Stimulated activated CD4-positive, alpha-beta T cell treated with anti-CD3 and anti-CD28 coated beads, Interleukin-12 subunit alpha, Interleukin-12 subunit beta, amount 100 ng/mL, for 48 hours (primary cell): ENCODE data around the gene LCE2D.
"Not testable (repeated sequence)": the region's sequence is repeated elsewhere in the genome, so short reads cannot be mapped to it uniquely, and the experiment has no call there.

ENCODE experiments used
- DNase-seq, 3 donors: peaks; one replicate each; pipeline ENCODE4 v3.0.0-alpha.2; 2020; ENCODE audit warnings: low read depth in 2 of 3, low spot score in 1 of 3

LCE2D gene

GRCh38 chr1:152663098-152663497, at the start of gene LCE2D:
Gene LCE2D, plus strand, starts transcription at chr1:152663380. Its CDS starts 726 bp downstream, at chr1:152664106.
- DNase-seq, result no peak

DNA sequence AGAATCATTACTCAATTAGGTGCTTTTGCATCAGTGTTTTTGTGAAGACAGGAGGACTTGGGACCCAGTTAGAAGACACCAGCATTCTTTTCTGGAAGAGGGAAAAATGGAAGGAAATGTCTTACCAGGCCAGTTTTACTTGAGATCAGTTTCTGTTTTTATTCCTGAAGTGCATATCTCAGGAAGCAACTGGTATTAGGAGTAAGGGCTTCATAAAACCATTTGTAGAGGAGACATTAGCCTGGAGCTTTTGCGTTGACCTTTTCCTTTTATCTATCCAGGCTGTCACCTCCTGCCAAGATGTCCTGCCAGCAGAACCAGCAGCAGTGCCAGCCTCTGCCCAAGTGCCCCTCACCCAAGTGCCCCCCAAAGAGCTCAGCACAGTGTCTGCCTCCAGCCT, 49.7 kb upstream of the LCE2D start, which contains the start of gene LCE3B:
TSS of gene LCE3B (plus strand) at position 301 of the 400 bp plus-strand sequence. CDS start at position 301, 0 bp downstream.
- no peak for DNase-seq

DNA sequence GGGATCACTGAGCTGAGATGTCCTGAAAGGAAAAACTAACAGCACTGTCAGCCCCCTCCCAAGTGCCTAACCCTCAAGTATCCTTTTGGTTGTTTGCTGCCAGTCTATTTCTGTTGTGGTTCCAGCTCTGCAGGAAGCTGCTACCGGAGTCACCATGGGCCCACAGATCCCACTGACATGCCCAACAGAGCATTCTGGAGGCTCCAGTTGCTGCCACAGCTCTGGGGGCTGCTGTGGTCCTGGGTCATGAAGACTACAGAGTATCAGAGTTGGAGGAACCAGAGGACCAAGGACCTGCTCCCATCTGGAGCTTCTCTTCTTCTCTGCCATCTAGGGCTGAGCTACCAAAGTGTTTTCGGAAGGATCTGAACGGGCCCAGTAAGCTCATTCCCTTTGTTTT, 41.2 kb upstream of the LCE2D start:
- no peak for DNase-seq

DNA sequence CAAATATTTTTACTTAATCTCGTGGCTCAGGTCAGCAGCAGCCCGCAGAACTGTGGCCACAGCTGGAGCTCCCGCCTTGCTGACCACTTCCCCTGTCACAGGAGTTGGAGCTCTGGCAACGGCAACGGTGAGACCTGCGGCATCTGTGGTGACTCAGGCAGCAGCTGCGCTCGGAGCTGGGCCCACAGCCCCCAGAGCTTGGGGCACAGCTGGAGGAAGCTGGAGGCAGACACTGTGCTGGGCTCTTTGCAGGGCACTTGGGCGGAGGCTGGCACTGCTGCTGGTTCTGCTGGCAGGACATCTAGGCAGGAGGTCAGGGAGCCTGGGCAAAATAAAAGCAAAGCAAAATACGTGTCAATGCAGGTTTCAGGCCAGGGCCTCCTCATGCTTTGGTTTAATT, 40.4 kb upstream of the LCE2D start, which contains the start of gene LCE3A:
TSS of gene LCE3A (minus strand) at position 301 of the 400 bp plus-strand sequence. CDS start at position 301, 0 bp downstream.
- no peak for DNase-seq

GRCh38 chr1:152623203-152623844, 39.9 kb upstream of the LCE2D start:
- peak; percentile 3 to 23 (median 15) for DNase-seq

GRCh38 chr1:152626744-152627143, 36.4 kb upstream of the LCE2D start:
- DNase-seq, result no peak

DNA sequence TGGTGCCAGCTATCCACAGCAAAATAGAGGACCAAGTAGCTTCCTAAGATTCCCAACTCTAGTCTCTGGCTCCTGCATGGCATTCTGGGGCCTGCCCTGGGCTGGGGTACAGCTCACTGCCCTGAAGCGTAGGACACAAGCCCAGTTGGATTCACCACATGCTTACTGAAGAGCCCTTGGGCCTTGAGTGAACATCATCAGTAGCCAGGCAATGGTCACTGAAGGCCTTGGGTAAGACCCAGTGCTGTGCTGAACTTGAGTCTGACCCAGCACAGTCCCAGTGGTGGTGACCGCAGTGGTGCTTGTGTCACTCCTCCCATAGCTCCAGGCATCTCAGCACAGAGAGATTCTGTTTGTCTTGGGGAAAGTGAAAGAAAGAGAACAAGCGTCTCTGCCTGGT, 32.6 kb upstream of the LCE2D start:
- DNase-seq, result no peak

DNA sequence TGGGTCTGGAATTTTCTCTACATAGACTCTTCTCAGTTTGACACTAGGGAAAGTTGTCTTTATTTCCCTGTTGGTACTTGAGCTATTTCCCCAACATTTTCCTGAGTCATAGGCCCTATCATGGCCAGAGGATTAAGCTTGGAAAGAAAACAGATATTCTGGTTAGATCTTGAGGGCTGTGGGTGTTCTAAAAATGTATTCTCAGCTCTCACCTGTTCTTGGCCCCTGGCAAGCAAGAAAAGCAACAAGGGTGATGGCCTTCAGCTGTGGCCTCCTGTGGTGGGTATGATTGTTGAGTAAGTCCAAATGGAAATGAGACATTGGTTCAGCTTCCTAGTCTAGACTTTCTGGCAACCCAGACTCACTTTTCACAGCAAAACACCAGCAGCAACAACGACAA, 22.8 kb upstream of the LCE2D start:
- no peak for DNase-seq

DNA sequence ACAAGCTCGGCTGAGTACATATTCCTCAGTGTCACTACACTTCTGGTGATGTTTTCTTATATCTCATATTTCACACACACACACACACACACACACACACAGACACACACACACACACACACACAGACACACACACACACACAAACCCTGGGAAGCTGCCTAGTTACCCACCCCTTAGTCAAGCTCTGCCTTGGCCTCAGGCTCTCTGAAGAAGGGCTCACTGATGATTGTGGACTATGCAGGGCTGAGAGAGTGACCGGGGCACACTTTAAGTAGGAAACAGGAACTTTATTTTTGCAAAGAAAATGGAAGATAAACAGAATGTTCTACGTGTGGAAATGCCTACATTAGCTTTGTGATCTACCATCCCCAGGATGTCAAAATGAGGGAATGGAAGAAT, 19.2 kb upstream of the LCE2D start:
- no peak for DNase-seq

DNA sequence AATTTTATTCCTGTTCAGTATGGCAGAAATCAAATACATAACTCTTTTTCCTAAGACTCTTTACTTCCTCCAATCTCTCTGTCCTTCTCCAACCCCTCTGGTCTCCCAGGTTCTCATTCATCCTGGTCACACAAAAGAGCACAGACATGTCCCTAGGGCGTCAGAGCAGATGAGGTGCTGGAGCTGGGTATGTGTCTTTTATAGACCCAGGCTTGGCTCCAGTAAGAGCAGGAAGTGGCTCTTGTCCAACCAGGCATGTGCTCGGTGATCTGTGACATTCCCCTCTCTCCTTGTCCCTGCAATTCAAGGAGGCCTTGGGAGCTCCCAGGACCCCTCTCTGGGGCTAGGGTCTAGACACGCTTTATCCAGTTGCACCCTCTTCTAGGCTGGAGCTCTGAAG, 18.0 kb upstream of the LCE2D start:
- no peak for DNase-seq

GRCh38 chr1:152646656-152647055, 16.5 kb upstream of the LCE2D start:
- no peak for DNase-seq

GRCh38 chr1:152654110-152654509, 9.1 kb upstream of the LCE2D start:
- peak; percentile 15 to 71 (median 41) for DNase-seq

DNA sequence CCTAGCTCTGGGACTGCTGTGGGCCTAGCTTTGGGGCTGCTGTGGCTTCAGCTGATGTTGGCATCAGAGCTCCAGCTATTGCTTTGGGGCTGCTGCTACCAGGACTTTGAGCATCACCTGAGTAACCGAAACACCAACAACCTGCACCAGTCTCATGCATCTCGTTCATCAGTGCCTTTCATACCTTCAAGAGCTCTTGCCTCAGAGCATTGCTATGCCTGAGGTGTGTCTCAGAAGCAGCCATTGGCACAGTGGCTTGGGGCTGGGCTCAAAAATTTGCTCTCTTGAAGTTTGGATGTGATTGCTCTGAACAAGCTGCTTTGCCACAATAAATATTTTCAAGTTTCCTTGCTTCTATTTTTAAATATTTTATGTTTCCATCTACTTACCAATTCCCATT, 6.7 kb upstream of the LCE2D start:
- no peak for DNase-seq

DNA sequence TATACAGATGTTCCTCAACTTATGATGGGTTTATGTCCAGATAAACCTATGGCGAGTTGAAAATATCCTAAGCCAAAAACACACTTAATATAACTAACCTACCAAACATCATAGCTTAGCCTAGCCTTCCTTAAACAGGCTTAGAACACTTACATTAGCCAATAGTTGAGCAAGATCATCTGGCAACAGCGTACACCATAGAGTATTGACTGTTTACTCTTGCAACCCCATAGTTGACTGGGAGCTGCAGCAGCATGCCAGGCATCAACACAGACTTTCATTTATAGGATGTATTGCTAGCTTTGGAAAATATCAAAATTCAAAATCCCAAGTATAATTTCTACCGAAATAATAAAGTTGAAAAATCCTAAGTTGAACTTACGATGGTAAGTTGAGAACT, 5.5 kb upstream of the LCE2D start:
- DNase-seq, result no peak

GRCh38 chr1:152658649-152659048, 4.5 kb upstream of the LCE2D start:
- DNase-seq, result no peak

DNA sequence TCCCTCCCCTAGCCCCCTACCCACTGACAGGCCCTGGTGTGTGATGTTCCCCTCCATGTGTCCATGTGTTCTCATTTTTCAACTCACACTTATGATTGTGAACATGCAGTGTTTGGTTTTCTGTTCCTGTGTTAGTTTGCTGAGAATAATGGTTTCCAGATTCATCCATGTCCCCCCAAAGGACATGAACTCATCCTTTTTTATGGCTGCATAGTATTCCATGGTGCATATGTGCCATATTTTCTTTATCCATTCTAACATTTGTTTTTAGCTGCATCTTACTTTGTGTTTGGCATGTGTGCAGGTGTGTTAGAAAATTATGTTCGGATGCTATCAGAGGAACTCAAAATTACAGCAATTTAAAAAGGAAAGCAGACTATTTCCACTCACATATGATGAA, 3.0 kb downstream of the LCE2D start:
- not testable (repeated sequence) for DNase-seq

GRCh38 chr1:152667648-152668047, 4.5 kb downstream of the LCE2D start:
- no peak for DNase-seq

- no peak for DNase-seq
Measured at GRCh38 chr1:152673016-152673415, 9.8 kb downstream of the LCE2D start.

DNA sequence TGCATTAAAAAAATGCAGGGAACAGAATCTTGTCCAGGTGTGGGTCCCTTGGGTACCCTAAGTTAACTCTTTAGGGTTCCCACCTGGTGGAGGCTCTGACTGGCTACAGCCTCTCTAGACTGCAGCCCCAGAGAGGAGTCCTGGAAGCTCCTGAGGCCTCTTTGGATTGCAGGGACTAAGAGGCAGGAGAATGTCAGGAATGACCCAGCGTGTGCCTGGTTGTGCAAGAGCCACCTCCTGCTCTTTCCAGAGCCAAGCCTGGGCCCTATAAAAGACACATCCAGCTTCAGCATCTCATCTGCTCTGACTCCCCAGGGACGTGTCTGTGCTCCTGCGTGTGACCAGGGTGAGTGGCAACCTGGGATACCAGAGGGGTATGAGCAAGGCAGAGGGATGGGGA, 11.8 kb downstream of the LCE2D start, which contains the start of gene LCE2C:
TSS of gene LCE2C (plus strand) at position 297 of the 400 bp plus-strand sequence. CDS start 737 bp downstream, outside the sequence.
- not testable (repeated sequence) for DNase-seq

- no peak for DNase-seq
Measured at GRCh38 chr1:152679459-152679858, 16.3 kb downstream of the LCE2D start.

DNA sequence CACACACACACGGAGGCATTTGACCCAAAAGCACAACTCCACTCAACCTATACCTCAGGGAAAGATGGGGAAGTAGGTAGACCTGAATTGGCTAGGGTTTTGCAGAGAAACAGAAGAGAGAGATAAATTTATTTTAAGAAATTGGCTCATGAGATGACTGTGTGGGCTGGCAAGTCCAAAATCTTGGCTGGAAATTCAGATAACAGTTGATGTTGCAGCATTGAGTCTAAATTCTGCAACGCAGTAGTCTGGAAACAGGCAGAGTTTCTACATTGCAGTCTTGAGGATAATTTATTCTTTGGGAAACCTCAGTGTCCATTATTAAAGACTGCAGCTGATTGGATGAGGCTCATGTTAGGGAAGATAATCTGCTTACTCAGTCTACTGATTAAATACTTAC, 18.4 kb downstream of the LCE2D start:
- no peak for DNase-seq

DNA sequence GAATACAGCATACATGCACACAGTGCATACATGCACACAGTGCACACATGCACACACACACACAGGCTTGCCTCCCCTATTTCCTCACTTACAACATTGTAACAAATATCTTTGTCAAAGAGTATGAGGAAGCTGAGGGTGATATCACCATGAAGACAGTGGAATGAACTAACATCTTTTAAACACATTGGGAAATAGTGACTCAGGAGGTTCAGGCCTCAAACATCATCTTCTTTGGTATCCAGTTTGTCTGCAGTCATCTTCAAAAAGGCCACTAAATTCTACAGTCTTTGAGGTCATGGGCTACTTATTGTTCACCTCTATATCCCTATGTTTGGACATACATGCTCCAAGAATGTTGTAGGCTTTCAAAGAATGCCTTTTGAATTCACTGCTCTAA, 20.7 kb downstream of the LCE2D start:
- DNase-seq, result no peak

DNA sequence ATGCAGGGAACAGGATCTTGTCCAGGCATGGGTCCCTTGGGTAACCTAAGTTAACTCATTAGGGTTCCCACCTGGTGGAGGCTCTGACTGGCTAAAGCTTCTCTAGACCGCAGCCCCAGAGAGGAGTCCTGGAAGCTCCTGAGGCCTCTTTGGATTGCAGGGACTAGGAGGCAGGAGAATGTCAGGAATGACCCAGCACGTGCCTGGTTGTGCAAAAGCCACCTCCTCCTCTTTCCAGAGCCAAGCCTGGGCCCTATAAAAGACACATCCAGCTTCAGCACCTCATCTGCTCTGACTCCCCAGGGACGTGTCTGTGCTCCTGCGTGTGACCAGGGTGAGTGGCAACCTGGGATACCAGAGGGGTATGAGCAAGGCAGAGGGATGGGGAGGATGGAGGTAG, 22.6 kb downstream of the LCE2D start, which contains the start of gene LCE2B:
TSS of gene LCE2B (plus strand) at position 301 of the 400 bp plus-strand sequence. CDS start 721 bp downstream, outside the sequence.
- not testable (repeated sequence) for DNase-seq
